NCI-H446 treated with DMSO at 0.1 percent for 48 hours (cell line): ENCODE results near the gene ETNK2.

Experiments
- DNase-seq: peaks from one replicate; lab custom pipeline; 2025; lab: John Stamatoyannopoulos, UW

ETNK2 gene

GRCh38 chr1:204147406-204148383 lies 4.1 kb downstream of the ETNK2 start:
- no peak for DNase-seq

- no peak for DNase-seq
Measured at GRCh38 chr1:204146965-204147364, 4.9 kb downstream of the ETNK2 start.

- DNase-seq: no peak
Measured at GRCh38 chr1:204146309-204146708, 5.5 kb downstream of the ETNK2 start.

- DNase-seq: no peak
Measured at GRCh38 chr1:204145033-204145504, 6.8 kb downstream of the ETNK2 start.

- DNase-seq: no peak
Measured at GRCh38 chr1:204143276-204144041, 8.4 kb downstream of the ETNK2 start.

GRCh38 chr1:204142032-204142974 lies 9.5 kb downstream of the ETNK2 start:
- no peak for DNase-seq

- no peak for DNase-seq
Measured at GRCh38 chr1:204141131-204141530, 10.7 kb downstream of the ETNK2 start.

- no peak for DNase-seq
Measured at GRCh38 chr1:204139952-204140351, 11.9 kb downstream of the ETNK2 start.

GRCh38 chr1:204139088-204139487 lies 12.8 kb downstream of the ETNK2 start:
- no peak for DNase-seq

- DNase-seq: no peak
Measured at GRCh38 chr1:204136814-204137213, 15.0 kb downstream of the ETNK2 start.

GRCh38 chr1:204134103-204134502 lies 17.7 kb downstream of the ETNK2 start:
- DNase-seq: no peak

- no peak for DNase-seq
Measured at GRCh38 chr1:204132718-204133117, 19.1 kb downstream of the ETNK2 start.

- no peak for DNase-seq
Measured at GRCh38 chr1:204131978-204132377, 19.9 kb downstream of the ETNK2 start.

- no peak for DNase-seq
Measured at GRCh38 chr1:204130981-204131892, 20.6 kb downstream of the ETNK2 start.

GRCh38 chr1:204130178-204130577 lies 21.7 kb downstream of the ETNK2 start:
- no peak for DNase-seq

- peak; percentile 42 for DNase-seq
Measured at GRCh38 chr1:204128964-204129896, 22.6 kb downstream of the ETNK2 start.

GRCh38 chr1:204128464-204128963 lies 23.3 kb downstream of the ETNK2 start:
- DNase-seq: no peak

- peak; percentile 55 for DNase-seq
Measured at GRCh38 chr1:204127597-204128242, 24.1 kb downstream of the ETNK2 start.

- DNase-seq: no peak
Measured at GRCh38 chr1:204126956-204127355, 24.9 kb downstream of the ETNK2 start.
